Stimulated activated CD8-positive, alpha-beta memory T cell treated with anti-CD3 and anti-CD28 coated beads, Interleukin-2, amount 100 ng/mL, for 48 hours (primary cell): ENCODE results near the gene TFAP2B.
A peak's percentile ranks its signal among the peaks of the same experiment; 100 is the strongest.

Experiments used
- DNase-seq, 2 donors: peaks; one replicate each; pipeline ENCODE4 v3.0.0-alpha.2; 2020; ENCODE audit warnings: low read depth in 2 of 2

Gene TFAP2B

GRCh38 chr6:50818673-50819072, at the start of gene TFAP2B:
TSS of gene TFAP2B (plus strand) at chr6:50818871. CDS start at chr6:50818892, 21 bp downstream.
- no peak for DNase-seq

GRCh38 chr6:50778696-50779095, 40.0 kb upstream of the TFAP2B start:
- no peak for DNase-seq

DNA sequence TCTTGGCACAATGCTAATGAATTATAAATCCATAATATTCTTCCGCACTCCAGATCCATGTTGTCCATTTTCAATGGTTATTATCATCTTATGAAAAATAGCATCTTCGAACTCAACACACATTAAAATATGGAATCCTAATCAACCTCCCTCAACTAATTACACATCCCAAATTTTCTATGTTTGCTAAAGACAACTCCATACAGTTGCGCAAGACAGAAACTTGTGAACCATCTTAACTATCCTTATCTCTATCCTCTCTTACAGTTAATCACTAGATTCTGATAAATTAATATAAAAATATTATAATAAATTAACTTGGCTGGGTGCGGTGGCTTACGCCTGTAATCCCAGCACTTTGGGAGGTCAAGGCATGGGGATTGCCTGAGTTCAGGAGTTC, 38.3 kb upstream of the TFAP2B start:
- DNase-seq, result no peak

- no peak for DNase-seq
These were observed 32.8 kb upstream of the TFAP2B start for GRCh38 chr6:50785921-50786320.

DNA sequence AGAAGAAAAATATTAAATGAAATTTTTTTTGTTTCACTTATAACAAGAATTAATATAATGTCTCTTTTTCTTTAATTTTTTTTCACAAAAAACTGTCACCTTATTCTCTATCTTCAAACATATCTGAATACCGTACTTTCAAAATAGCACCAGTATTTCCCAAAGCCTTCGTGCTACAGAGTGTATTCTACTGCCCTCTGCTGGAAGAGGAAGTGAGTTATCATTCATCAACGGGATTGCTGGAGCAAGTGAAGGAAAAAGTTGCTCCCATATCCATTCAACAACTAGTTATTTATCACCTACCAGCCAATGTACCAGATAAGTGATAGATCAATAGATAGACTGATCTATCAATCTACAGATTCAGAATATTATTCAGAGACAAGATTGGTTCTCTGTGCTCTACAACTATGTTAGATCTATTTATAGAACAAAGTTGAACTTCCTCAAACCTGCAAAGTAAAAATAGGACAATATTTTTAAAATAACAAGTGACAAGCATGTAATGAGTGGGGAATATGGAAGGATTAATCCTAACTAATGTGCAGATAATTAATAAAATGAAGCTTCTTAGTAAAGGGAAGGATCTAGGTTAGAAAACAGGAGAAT, 26.7 kb upstream of the TFAP2B start:
- DNase-seq, result no peak

DNA sequence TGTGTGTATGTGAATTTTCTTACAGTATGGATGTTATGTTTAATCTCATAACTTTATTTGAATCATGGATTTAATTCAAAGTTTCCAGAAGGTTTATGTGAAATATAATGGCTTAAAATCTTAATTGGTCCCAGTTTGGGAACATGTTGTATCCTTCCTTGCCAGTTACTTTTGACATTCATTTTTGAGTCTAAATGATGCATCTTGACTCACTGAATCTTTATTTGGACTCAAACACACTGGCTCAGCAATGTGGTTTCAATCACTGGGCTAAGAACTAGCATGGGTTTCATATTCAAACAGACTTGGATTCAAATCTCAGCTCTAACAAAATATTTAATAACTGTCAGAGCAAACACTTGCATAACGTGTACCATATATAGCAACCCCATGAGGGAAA, 25.9 kb upstream of the TFAP2B start:
- DNase-seq, result no peak

DNA sequence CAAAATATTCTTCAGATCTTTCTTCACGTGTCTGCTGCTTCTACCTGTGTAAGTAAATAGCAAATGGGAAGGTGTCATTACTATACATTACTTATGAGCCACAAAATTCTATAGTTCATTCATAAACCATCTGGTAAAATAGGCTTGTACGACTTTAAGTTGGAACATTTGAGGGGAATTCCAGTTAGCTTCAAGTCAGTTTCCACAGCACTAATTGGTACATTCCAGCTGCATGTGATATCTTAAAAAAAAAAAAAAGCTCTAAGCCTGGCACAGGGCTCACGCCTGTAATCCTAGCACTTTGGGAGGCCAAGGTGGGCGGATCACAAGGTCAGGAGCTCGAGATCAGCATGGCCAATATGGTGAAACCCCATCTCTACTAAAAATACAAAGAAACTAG, 23.1 kb upstream of the TFAP2B start:
- DNase-seq, result no peak

DNA sequence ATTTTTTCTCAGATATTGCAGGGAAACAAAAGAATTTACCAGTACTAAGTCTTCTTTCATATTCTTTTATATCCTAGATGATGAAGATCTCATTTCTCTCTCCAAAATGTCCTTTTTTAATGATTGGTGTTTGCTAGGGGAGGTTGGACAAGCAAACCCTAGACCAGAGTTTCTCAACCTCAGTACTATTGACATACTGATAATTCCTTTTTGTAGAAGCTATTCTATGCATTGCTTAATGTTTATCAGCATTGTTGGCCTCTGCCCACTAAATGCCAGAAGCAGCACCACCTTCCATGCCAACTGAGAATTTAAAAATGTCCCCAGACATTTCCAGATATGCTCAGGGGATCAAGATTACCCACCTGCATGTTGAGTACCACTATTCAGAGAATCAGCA, 14.4 kb upstream of the TFAP2B start:
- no peak for DNase-seq

DNA sequence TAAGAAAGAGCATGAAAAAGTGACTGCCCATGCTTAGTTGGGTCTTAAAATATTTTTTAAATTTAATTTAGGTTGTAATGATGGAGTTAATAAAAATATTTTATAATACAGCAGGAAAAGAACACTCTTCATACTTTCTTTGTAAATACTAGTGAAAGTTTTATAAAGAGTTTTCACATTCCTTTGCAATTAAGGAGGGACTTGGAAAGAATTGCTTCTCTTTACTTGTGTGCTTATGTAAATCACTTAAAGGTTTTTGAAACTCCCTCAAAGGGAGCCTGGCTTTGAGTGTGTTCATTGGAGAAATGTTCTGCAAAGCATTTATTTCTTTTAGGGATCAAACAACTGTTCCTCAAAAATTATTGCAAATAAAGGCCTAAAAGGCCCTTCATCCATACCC, 11.6 kb upstream of the TFAP2B start:
- DNase-seq, result no peak

DNA sequence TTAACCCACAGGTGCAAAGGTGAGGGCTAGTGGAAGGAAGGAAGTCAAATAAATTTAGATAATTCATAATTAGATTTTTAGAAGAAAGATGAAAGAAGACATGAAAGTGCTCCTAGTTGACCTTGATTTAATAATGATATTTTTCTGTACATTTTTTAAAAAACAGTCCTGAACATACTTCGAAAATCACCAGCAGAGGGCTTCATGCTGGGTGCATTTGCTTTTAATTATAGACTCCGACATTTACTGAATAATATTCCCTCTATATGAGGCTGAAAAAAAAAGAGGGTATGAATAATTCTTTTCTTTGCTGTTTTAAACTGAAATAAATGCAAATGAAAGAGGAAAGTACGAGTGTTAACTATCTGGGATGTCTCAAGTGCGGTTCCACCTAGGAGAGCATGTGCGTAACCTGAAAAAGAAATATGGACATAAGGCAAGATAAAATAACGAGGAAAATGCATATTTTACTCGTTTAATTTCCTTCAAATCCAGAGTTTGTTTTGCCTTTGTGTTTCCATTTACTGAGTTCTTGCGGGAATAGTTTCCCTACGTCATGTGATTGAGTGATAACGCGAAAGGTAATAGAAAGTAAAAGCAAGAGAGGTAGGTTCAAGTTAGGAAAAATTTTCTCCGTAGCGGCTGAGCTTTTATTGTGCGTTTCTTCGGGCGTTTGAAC, 3.1 kb upstream of the TFAP2B start:
- DNase-seq, result no peak

GRCh38 chr6:50816115-50816675, 2.5 kb upstream of the TFAP2B start:
- DNase-seq, result peak; percentile 18 to 53

DNA sequence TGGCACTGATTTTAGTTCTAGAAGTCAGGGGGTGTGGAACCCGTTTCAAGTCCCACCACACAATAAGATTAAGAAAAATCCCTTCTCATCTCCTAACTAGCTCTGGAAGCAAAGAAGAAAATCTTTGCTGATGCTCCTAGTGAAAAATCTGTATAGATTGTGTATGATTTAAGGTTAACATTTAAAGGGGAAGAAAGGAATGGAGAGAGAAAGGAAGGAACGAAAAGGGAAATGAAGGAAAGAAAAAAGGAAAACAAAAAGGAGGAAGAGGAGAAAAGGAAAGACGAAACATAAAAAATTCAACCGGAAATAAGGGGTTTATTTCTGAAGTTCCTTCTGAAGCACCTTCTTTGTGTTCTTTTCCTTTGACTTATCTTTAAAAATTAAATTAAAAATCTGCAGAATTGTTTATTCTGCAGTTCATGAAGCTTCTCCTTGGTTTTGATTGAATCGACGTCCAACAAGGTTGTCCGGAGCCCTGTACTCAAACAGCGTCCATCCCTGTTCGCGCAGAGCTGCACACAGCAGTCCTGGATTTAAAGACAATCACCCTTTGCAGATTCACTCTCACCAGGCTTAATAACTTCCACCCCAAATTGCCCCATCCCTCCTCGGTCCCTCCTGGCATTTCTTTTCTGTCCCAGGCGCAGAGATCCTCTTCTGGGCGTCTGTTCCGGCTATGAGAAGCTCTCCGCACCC, 1.6 kb upstream of the TFAP2B start:
- DNase-seq, result no peak

- DNase-seq, result no peak
These were observed 1.1 kb upstream of the TFAP2B start for GRCh38 chr6:50817646-50817950.

- DNase-seq, result no peak
These were observed 651 bp upstream of the TFAP2B start for GRCh38 chr6:50818020-50818419.

- DNase-seq, result no peak
These were observed 814 bp downstream of the TFAP2B start for GRCh38 chr6:50819466-50819903.

GRCh38 chr6:50819904-50820868, 1.5 kb downstream of the TFAP2B start:
- no peak for DNase-seq

DNA sequence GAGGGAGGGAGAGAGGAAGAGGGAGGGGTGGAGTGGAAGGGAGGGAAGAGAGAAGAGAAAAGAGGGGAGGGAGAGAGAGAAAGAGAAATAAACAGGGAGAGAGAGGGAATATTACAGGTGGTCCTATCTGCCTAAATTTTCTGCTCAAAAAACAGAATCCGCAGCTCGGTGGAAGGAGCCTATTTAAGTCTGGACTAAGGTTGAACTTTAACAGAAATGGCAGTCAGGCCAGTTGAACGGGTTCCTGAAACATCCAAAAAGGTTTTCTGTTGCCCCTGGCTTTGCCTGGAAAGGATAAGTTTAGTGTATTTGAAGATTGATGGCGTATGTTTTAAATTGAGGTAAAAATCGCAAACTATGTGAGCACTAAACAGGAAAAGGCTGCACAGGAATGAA, 2.2 kb downstream of the TFAP2B start:
- DNase-seq, result no peak

- no peak for DNase-seq
These were observed 2.9 kb downstream of the TFAP2B start for GRCh38 chr6:50821441-50822077.

GRCh38 chr6:50822078-50822476, 3.4 kb downstream of the TFAP2B start:
- DNase-seq, result no peak

DNA sequence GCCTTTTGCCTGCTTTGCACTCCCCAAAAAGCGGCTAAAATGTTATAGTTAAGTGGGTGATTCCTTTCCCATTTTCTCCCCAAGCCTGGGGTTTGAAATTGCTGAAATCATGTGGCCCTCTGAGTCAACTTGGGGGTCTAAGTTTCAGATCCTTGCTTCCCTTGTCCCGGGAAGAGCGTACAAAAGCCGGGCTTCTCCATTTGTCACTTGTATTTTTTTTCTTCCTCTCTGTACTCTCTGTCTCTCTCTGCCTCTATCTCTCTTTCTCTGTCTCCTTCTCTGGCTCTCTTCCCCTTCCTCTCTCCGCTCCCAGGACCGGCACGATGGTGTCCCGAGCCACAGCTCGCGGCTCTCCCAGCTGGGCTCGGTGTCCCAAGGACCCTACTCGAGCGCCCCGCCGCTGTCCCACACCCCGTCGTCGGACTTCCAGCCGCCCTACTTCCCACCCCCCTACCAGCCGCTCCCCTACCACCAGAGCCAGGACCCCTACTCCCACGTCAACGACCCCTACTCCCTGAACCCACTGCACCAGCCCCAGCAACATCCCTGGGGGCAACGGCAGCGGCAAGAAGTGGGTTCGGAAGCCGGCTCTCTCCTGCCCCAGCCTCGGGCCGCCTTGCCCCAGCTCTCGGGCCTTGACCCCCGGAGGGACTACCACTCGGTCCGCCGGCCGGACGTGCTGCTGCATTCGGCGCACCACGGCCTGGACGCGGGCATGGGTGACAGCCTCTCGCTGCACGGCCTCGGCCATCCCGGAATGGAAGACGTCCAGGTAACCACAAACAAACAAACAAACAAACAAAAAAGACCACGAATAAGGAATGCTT, 4.6 kb downstream of the TFAP2B start:
- no peak for DNase-seq
